HepG2 (cell line): Measurements from ENCODE around the gene ALDH18A1. TPM values are rescaled to one million over a fixed set of nuclear protein-coding genes. Genes with fewer than 3 reads are reported as not detected.

ENCODE experiments used
- ATAC-seq: fragments of 200-7000 bp; cut with Tn5 transposase; 3 replicates; pipeline ENCODE4 v1.9.1; 2020; ENCODE audit warnings: mild to moderate bottlenecking, moderate library complexity
- BruUV-seq: library from RNA; stranded (reverse); fragments of 400-500 nt; replicated peaks from 2 replicates; lab custom pipeline; 2021; lab: Mats Ljungman, UMichigan
- CTCF ChIA-PET: fragments of 300-600 bp; formaldehyde crosslinking; extraction: SDS; loops from one replicate; lab custom pipeline; 2021; ENCODE audit warnings: low total read pairs, inconsistent platforms, low intra/inter-chr PET ratio; lab: Yijun Ruan, JAX
- POLR2A ChIA-PET: fragments of 350-600 bp; sonication (Branson Sonifier 250); formaldehyde crosslinking; loops from one replicate; lab custom pipeline; 2020; ENCODE audit warnings: antibody characterized with exemption, inconsistent platforms; lab: Yijun Ruan, JAX
- DNase-seq: peaks from one replicate; pipeline ENCODE4 v3.0.0-alpha.2; 2015; ENCODE audit warnings: low spot score
- FAIRE-seq: peaks from 3 replicates; lab custom pipeline; 2011; peaks lifted over from hg19 to GRCh38; lab: Jason Lieb, UNC
- H2AFZ ChIP-seq: one replicate; pipeline ENCODE4 v1.6.1; 2011; ENCODE audit warnings: low read length, inconsistent platforms
- H3K27ac ChIP-seq: fragments of 300-600 bp; 3 replicates; pipeline ENCODE4 v1.8.0; 2011; ENCODE audit warnings: mixed run types, mild to moderate bottlenecking, mixed read lengths, low read length, inconsistent platforms; ENCODE audit not compliant: insufficient read depth; ENCODE audit errors: extremely low read length
- H3K27me3 ChIP-seq, 2 experiments: fragments of 200-600 bp in 1 of 2; 2 replicates in 1 of 2; 3 replicates in 1 of 2; pipeline versions ENCODE4 v1.6.0 to v1.8.0; 2011; ENCODE audit warnings: low read length in 2 of 2, mild to moderate bottlenecking in 2 of 2, moderate library complexity in 2 of 2, inconsistent platforms in 1 of 2; ENCODE audit not compliant: insufficient read depth in 2 of 2, control insufficient read depth in 1 of 2
- H3K36me3 ChIP-seq, 2 experiments: fragments of 200-600 bp in 1 of 2; replicated peaks in 1 of 2; 2 replicates in 1 of 2; 3 replicates in 1 of 2; pipeline versions ENCODE4 v1.5.1 to v1.8.0; 2011; ENCODE audit warnings: low read length in 2 of 2, inconsistent platforms in 1 of 2; ENCODE audit not compliant: insufficient read depth in 2 of 2, control insufficient read depth in 1 of 2
- H3K4me1 ChIP-seq: 2 replicates; pipeline ENCODE4 v1.5.1; 2012; ENCODE audit warnings: low read length, inconsistent platforms; ENCODE audit not compliant: insufficient read depth
- H3K4me2 ChIP-seq: 2 replicates; pipeline ENCODE4 v1.6.0; 2011; ENCODE audit warnings: low read depth, low read length, inconsistent platforms
- H3K4me3 ChIP-seq, 3 experiments: fragments of 200-600 bp in 1 of 3; sonication (generic), shearing (Covaris generic) in 1 of 3; replicated peaks in 1 of 3; 2 replicates each; pipeline ENCODE4 v1.5.1; 2011 to 2016; ENCODE audit warnings: low read length in 3 of 3, inconsistent platforms in 2 of 3, low read depth in 2 of 3, mild to moderate bottlenecking in 2 of 3, control low read depth in 1 of 3, mixed read lengths in 1 of 3; ENCODE audit not compliant: insufficient read depth in 1 of 3
- H3K79me2 ChIP-seq: one replicate; pipeline ENCODE4 v1.6.1; 2011; ENCODE audit warnings: low read length, inconsistent platforms; ENCODE audit not compliant: insufficient read depth
- H3K9ac ChIP-seq: 2 replicates; pipeline ENCODE4 v1.6.0; 2011; ENCODE audit warnings: mild to moderate bottlenecking, low read depth, low read length, inconsistent platforms; ENCODE audit not compliant: insufficient read depth
- H3K9me3 ChIP-seq: 2 replicates; pipeline ENCODE4 v1.5.1; 2012; ENCODE audit warnings: mild to moderate bottlenecking, low read length
- H4K20me1 ChIP-seq: 2 replicates; pipeline ENCODE4 v1.6.0; 2011; ENCODE audit warnings: inconsistent platforms, mild to moderate bottlenecking, low read length, moderate library complexity; ENCODE audit not compliant: insufficient read depth
- BCL6 ChIP-seq: IDR thresholded peaks from 2 replicates; pipeline ENCODE4 v1.6.1; 2016; ENCODE audit warnings: missing genetic modification reagents, missing compliant biosample characterization
- FIP1L1 ChIP-seq: fragments of 200-400 bp; formaldehyde crosslinking; IDR thresholded peaks from 2 replicates; pipeline ENCODE4 v1.6.1; 2018; ENCODE audit warnings: low read depth, mild to moderate bottlenecking, low read length, moderate library complexity, borderline replicate concordance; ENCODE audit not compliant: insufficient read depth
- MTF2 ChIP-seq: sonication (generic); formaldehyde crosslinking; IDR thresholded peaks from 2 replicates; pipeline ENCODE4 v1.5.0; 2020; ENCODE audit warnings: missing genetic modification reagents, borderline replicate concordance
- SP140L ChIP-seq: sonication (generic); formaldehyde crosslinking; IDR thresholded peaks from 2 replicates; pipeline ENCODE4 v1.4.0; 2020; ENCODE audit warnings: missing genetic modification reagents, borderline replicate concordance
- ZNF160 ChIP-seq: sonication (generic); formaldehyde crosslinking; IDR thresholded peaks from 2 replicates; pipeline ENCODE4 v1.8.0; 2022; ENCODE audit warnings: mild to moderate bottlenecking, inconsistent platforms, missing genetic modification reagents
- ZNF24 ChIP-seq: fragments of 450-650 bp; IDR thresholded peaks from 2 replicates; pipeline ENCODE4 v1.6.1; 2017; ENCODE audit warnings: antibody characterized with exemption, mild to moderate bottlenecking
- ZNF572 ChIP-seq: sonication (generic); formaldehyde crosslinking; IDR thresholded peaks from 2 replicates; pipeline ENCODE4 v1.5.1; 2020; ENCODE audit warnings: mild to moderate bottlenecking, missing genetic modification reagents
- ZNF672 ChIP-seq: sonication (generic); formaldehyde crosslinking; IDR thresholded peaks from 2 replicates; pipeline ENCODE4 v1.8.1; 2022; ENCODE audit warnings: missing genetic modification reagents
- ZNF792 ChIP-seq: IDR thresholded peaks from 2 replicates; pipeline ENCODE4 v1.6.1; 2016
- ZNF883 ChIP-seq: sonication (generic); formaldehyde crosslinking; IDR thresholded peaks from 2 replicates; pipeline ENCODE4 v1.5.1; 2020; ENCODE audit warnings: mild to moderate bottlenecking, missing genetic modification reagents; ENCODE audit errors: not compliant biosample characterization
- WGBS: methylation state at CpG from one replicate; pipeline ENCODE4 v1.1.6; 2017; ENCODE audit warnings: low lambda C conversion rate; 5-methylcytosine and 5-hydroxymethylcytosine counted together
- in situ Hi-C: cut with HindIII; loops from 2 replicates; pipeline ENCODE4 v1.10.0; 2017; ENCODE audit warnings: low pct_unique_long_range_greater_than_20kb; ENCODE audit not compliant: extremely low pct_ligation_motif_present
- intact Hi-C: fragments of 100-400 bp; cut with micrococcal nuclease; formaldehyde crosslinking; loops from one replicate; pipeline ENCODE4 v1.10.0; 2022; ENCODE audit not compliant: unreplicated experiment
- polyA plus RNA-seq, 8 experiments: library from polyadenylated mRNA; depleted of rRNA in 3 of 8; stranded (reverse) in 7 of 8; unstranded in 1 of 8; fragments of >200 nt; fragmentation: Illumina TruSeq in 4 of 8; extraction: Trizol in 4 of 8; gene quantifications; 2 replicates each; pipeline versions ENCODE4 v1.2.1 to v1.2.3, GENCODE V29; 2011 to 2016; ENCODE audit warnings: low read depth in 4 of 8, missing spikeins in 1 of 8, mixed read lengths in 1 of 8; ENCODE audit not compliant: insufficient read depth in 1 of 8
- total RNA-seq, 5 experiments: library from RNA; depleted of rRNA; stranded (reverse); fragments of >200 nt; fragmentation: Illumina TruSeq; extraction: Trizol; gene quantifications; 2 replicates each; pipeline ENCODE4 v1.2.3, GENCODE V29; 2016; ENCODE audit warnings: low read depth in 1 of 5
- TF ChIP-seq, protein P1 (sequence below): sonication (generic); formaldehyde crosslinking; IDR thresholded peaks from 2 replicates; pipeline ENCODE4 v1.4.0; 2020; ENCODE audit warnings: missing genetic modification reagents, borderline replicate concordance

ALDH18A1 gene
- total and polyA plus RNA-seq, 2 of the 13 experiments (the other 11 are each of a cell fraction or from before 2014, with no cell fraction given): 180 to 263 TPM

DNA sequence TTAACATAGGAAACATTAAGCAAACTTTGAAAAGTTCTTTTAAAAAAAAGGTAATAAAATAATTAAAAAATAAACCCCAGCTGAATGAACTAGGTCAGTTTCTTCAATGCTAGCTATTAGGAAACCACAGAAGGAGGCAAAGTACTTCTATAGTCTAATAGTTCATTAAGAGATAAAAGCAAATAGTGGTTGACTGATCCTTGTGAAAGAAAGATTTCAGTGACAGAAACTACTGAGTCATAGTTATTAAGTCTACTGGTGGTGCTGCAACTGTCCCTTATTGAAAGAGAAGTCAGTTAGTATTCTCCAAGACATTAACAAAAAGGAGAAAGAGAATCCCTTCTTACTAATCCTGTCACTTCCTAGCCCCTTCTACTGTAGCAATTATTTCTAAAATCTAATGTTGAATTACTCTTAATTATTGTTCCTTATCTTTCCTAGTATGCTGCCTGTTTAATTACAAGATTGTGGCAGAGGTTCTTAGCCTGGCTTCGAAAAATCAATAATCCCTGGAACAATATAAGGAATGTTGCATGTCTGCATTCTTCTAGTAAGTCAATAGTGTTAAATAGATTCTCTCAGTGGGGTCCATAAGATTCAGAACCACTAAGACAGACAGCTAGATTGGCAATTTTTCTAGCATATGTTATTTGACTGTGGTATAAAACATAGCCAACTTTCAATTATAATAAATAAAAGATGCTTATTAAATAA lies 19.0 kb upstream of the ALDH18A1 start:
- Histone ChIP-seq H3K4me1 (peaks cover 5% of the 10 kb centered on the region; the same call in 1 of the 2 replicates), H3K4me3 (no peak overlapping the region), H3K27me3 (no peaks in the 10 kb centered on the region; a peak in 1 of 5 replicates), H2AFZ (no peak overlapping the region), H3K27ac (peak overlapping the region; percentile 27), H3K36me3 (peaks cover 5 to 16% of the 10 kb centered on the region in 2 experiments), H4K20me1 (no peaks in the 10 kb centered on the region), H3K9ac (no peak overlapping the region), H3K4me2 (no peak overlapping the region), H3K79me2 (no peaks in the 10 kb centered on the region), H3K9me3 (no peaks in the 10 kb centered on the region)
- intact Hi-C loops: no loop called here
- POLR2A ChIA-PET: no interaction called here
- in situ Hi-C loops: no loop called here
- FAIRE-seq: no peak
- no TSS peak for BruUV-seq
- DNase-seq: no peak
- CTCF ChIA-PET: no interaction called here
- ATAC-seq: no peak
- TF ChIP-seq BCL6 (CRISPR knock-in tag): peak; percentile 41; the same call in 1 of the 2 replicates
- TF ChIP-seq, protein P1, sequence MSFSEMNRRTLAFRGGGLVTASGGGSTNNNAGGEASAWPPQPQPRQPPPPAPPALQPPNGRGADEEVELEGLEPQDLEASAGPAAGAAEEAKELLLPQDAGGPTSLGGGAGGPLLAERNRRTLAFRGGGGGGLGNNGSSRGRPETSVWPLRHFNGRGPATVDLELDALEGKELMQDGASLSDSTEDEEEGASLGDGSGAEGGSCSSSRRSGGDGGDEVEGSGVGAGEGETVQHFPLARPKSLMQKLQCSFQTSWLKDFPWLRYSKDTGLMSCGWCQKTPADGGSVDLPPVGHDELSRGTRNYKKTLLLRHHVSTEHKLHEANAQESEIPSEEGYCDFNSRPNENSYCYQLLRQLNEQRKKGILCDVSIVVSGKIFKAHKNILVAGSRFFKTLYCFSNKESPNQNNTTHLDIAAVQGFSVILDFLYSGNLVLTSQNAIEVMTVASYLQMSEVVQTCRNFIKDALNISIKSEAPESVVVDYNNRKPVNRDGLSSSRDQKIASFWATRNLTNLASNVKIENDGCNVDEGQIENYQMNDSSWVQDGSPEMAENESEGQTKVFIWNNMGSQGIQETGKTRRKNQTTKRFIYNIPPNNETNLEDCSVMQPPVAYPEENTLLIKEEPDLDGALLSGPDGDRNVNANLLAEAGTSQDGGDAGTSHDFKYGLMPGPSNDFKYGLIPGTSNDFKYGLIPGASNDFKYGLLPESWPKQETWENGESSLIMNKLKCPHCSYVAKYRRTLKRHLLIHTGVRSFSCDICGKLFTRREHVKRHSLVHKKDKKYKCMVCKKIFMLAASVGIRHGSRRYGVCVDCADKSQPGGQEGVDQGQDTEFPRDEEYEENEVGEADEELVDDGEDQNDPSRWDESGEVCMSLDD (CRISPR knock-in tag): no peak
- no peak for TF ChIP-seq ZNF883
- 87% methylated on average over 1 of the region's 1 CpG for WGBS

DNA sequence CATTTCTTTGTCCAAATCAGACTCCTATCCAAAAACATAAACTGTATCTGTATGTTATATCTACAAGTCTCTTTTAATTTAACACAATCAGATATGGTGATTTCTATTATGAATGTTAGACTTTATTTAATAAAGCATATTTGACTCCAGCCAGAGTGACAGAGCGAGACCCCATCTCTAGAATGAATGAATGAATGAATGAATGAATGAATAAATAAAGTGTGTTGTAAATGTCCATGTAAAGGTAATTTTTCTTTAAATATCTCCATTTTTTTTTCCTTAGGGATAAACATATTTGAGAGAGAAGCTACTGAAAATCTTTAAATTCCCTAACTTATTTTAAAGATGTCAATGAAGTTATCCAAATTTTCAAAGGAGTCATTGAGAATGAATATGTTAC lies 18.1 kb upstream of the ALDH18A1 start:
- Histone ChIP-seq H3K4me3 (no peak overlapping the region), H3K9ac (no peak overlapping the region)
- no peak for FAIRE-seq
- TF ChIP-seq ZNF572 (CRISPR knock-in tag): no peak
- TF ChIP-seq ZNF160 (CRISPR knock-in tag): no peak
- no peak for TF ChIP-seq SP140L (CRISPR knock-in tag)
- no peak for TF ChIP-seq ZNF672 (CRISPR knock-in tag)
- TF ChIP-seq ZNF792 (CRISPR knock-in tag): no peak
- peak; percentile 65; the same call in 1 of the 2 replicates for TF ChIP-seq ZNF24
- TF ChIP-seq FIP1L1: no peak
- TF ChIP-seq MTF2 (CRISPR knock-in tag): no peak
- TF ChIP-seq, all 625 proteins: peak for 1
- POLR2A ChIA-PET: no interaction called here
- Histone ChIP-seq H3K27ac (no peak overlapping the region), H3K4me1 (peaks cover 5% of the 10 kb centered on the region; the same call in 1 of the 2 replicates), H2AFZ (no peak overlapping the region), H3K36me3 (peaks cover 1 to 13% of the 10 kb centered on the region in 2 experiments; a peak in 4 of 5 replicates), H3K79me2 (no peaks in the 10 kb centered on the region), H3K4me2 (no peak overlapping the region), H3K27me3 (no peaks in the 10 kb centered on the region; a peak in 1 of 5 replicates), H4K20me1 (no peaks in the 10 kb centered on the region), H3K9me3 (no peaks in the 10 kb centered on the region)
- CTCF ChIA-PET: no interaction called here
- DNase-seq (no peak), ATAC-seq (no peak)
- in situ Hi-C loops (no loop called here), intact Hi-C loops (no loop called here)
- no TSS peak for BruUV-seq
- 97% methylated on average over 1 of the region's 1 CpG for WGBS
